T-helper 1 cell (primary cell): Measurements from ENCODE around the gene SLX4IP.

Experiments
- DNase-seq, 5 donors: peaks; one replicate each; pipeline ENCODE4 v3.0.0-alpha.2; 2012 to 2020

The SLX4IP gene

GRCh38 chr20:10637563-10637962, 202.5 kb downstream of the SLX4IP start:
- no peak for DNase-seq

DNA sequence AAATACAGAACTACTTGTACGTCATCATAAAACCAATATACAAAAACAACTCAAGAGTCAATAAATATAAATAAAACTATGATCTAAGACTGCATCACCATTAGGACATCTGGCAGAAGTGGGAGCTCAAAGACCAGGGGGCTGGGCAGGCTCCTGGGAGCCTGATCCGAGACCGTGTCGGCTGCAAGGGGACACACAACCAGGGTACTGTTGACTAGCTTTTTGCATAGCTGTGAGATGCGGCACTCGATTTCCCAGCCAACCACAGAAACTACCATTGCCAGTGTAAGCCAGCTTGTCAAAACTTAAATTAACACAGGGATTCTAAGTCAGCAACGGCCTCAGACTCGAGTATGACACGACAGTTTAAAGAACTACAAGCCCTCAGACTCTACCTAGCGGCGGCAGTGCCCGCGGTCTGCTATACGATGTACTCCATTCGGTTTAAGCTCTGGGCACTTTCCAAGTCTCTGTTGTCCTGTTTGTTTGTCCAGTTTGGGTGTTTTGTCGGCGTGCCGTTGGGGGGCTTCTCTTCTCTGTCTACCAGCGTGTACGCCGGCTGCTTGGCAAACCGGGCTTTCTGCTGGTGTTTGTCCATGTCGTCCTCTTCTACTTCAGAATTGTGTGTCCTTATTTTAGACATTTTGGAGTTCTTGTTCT, 204.1 kb downstream of the SLX4IP start:
- DNase-seq: no peak

GRCh38 chr20:10639737-10640556, 204.8 kb downstream of the SLX4IP start:
- DNase-seq: no peak

DNA sequence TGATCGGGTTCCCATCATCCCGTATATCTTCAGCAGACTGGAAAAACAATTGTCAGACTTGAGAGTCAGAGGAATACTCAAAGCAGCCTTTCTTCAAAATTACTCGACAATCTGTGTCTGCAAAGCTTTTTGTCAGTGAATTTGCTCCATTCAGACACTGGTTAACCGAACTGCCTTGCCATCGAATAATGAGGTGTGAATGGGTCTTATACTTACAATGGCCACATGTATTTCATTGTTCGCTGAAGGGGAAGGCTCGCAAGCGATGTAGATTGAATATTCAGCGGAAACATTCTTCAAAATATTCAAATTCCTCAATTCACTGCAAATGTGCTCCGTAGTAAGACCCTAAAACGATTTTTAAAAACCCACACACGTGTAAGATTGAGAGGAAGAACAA, 205.8 kb downstream of the SLX4IP start:
- no peak for DNase-seq

- DNase-seq: no peak
These were observed 206.4 kb downstream of the SLX4IP start for GRCh38 chr20:10641467-10641866.

- DNase-seq: no peak
These were observed 206.8 kb downstream of the SLX4IP start for GRCh38 chr20:10641893-10642292.

GRCh38 chr20:10642856-10643559, 207.9 kb downstream of the SLX4IP start:
- no peak for DNase-seq

DNA sequence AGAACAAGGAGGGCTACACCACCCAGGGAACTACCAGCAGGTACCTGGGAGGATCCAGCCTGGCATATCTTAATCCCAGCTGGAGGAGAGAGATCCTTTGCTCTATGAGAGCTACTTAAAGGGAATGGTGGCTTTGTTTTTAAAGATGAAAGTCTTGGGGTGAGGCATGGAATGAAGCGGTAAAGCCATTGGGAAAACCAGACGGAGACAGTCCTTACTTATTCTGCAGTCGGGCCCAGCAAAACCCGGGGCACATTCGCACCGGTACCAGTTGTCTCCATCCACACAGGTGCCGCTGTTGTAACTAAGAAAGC, 208.4 kb downstream of the SLX4IP start:
- no peak for DNase-seq

- DNase-seq: no peak
These were observed 209.5 kb downstream of the SLX4IP start for GRCh38 chr20:10644458-10645204.

DNA sequence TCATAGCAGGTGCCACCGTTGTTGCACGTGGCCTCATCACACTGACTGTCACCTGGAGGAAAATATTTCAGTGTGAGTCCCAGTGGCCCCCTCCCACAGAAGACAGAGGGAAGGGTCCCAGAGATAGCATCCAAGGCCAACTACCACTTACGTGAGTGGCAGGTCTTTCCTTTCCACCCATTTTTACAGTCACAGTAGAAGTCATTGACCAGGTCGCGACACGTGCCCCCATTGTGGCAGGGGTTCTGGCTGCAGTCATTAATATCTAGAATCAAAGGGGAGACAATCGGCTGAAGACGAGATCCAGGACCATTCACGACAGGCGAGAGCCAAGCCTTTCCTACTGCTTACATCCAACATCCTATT, 210.1 kb downstream of the SLX4IP start:
- DNase-seq: no peak

GRCh38 chr20:10646006-10646405, 210.9 kb downstream of the SLX4IP start:
- DNase-seq: no peak

GRCh38 chr20:10646886-10647420, 211.8 kb downstream of the SLX4IP start:
- DNase-seq: no peak

DNA sequence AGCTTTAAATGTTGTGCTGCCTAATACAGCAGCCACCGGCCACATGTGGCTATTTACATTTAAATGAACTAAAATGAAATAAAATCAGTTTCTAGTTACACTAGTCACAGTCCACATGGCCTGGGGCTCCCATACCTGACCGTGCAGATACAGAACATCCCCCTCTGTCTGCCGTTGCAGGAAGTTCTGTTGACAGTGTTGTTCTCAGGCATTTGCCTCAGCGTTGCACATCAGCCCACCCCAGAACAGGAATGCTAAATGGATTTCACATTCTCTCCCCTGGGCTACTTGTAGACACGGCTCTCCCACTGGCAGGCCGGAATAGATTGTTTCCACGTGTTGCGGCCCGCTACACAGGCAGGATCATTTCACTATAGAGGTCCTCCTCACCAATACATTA, 212.4 kb downstream of the SLX4IP start:
- peak in 1 of 5 donors; percentile 3 for DNase-seq

- DNase-seq: no peak
These were observed 212.8 kb downstream of the SLX4IP start for GRCh38 chr20:10647909-10648308.

DNA sequence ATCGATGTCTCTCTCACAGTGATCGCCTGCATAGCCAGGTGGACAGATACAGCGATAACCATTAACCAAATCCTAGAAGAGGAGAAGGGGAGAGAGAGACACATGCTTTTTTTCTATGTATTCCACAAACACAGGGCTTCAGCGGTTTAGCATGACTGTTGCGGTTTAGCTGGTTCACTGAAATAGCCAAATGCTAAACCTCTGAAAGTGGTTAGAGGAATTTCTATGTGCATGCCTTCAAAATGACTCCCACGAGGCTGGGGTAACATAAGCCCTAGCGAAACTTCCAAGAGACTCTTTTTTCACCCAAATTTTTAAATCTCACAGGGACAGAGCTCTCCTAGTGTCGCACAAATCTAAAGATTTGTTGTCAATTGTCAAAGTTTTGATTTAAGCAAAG, 213.5 kb downstream of the SLX4IP start:
- no peak for DNase-seq

GRCh38 chr20:10649080-10649796, 214.1 kb downstream of the SLX4IP start:
- no peak for DNase-seq

DNA sequence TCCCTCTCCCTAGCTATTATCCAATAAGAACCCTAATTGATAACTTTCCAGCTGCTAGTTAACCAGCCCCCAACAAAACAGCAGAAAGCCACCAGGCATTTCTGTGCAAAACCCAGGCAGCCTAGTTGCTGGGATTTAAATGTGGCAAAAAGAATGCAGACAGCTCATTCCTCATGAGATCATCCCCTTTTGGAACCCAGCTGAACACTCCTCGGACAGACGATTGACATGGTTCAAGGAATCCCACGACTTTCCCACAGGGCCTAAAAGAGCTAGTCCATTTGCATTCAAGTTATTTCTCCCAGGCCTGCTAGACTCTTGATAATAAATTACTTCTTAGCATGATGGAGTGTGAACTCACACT, 214.7 kb downstream of the SLX4IP start:
- no peak for DNase-seq

- DNase-seq: no peak
These were observed 216.3 kb downstream of the SLX4IP start for GRCh38 chr20:10651227-10651990.

- no peak for DNase-seq
These were observed 217.1 kb downstream of the SLX4IP start for GRCh38 chr20:10652185-10652584.

GRCh38 chr20:10652660-10653261, 217.7 kb downstream of the SLX4IP start:
- no peak for DNase-seq

- no peak for DNase-seq
These were observed 218.6 kb downstream of the SLX4IP start for GRCh38 chr20:10653599-10654249.
